Gastroesophageal sphincter (tissue), 3 donors: ENCODE measurements around the gene CDH26.

Experiments used
- POLR2A ChIP-seq, 2 donors: fragments of 450-650 bp; IDR thresholded peaks; one replicate each; pipeline ENCODE4 v1.6.1; 2017; ENCODE audit warnings: antibody characterized with exemption in 2 of 2, mild to moderate bottlenecking in 2 of 2, moderate library complexity in 1 of 2
- POLR2AphosphoS5 ChIP-seq: sonication (generic); formaldehyde crosslinking; IDR thresholded peaks from one replicate; pipeline ENCODE4 v1.6.1; 2017; ENCODE audit warnings: antibody characterized with exemption
- TF ChIP-seq, protein P1 (sequence below), 4 experiments: fragments of 200-600 bp in 2 of 4; fragments of 450-650 bp in 2 of 4; sonication (generic) in 1 of 4; IDR thresholded peaks; one replicate each; pipeline ENCODE4 v1.5.1; 2017 to 2019; ENCODE audit warnings: antibody characterized with exemption in 4 of 4, mild to moderate bottlenecking in 2 of 4, moderate library complexity in 2 of 4

DNA sequence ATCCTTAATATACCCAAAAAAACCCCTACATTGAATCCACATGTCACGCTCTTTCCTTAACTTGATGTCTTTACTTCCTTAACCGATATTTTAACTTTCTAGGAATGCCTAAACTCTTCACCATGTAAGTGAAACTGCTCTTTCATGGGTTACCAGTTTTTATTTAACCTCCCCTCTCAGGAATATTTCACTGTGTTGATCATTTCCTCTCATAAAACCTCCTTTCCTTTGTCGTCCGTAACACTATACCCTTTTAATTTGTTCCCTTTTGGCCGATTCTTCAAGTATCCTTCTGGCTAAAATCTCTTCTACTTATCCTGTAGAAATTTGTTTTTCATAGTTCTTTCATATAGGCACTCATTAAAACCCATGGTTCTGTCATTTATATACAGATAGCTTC, 49.4 kb upstream of the CDH26 start:
- TF ChIP-seq POLR2AphosphoS5 (no peak), POLR2A (IDR thresholded peaks at IDR 0.05) (no peak)
- TF ChIP-seq, protein P1, sequence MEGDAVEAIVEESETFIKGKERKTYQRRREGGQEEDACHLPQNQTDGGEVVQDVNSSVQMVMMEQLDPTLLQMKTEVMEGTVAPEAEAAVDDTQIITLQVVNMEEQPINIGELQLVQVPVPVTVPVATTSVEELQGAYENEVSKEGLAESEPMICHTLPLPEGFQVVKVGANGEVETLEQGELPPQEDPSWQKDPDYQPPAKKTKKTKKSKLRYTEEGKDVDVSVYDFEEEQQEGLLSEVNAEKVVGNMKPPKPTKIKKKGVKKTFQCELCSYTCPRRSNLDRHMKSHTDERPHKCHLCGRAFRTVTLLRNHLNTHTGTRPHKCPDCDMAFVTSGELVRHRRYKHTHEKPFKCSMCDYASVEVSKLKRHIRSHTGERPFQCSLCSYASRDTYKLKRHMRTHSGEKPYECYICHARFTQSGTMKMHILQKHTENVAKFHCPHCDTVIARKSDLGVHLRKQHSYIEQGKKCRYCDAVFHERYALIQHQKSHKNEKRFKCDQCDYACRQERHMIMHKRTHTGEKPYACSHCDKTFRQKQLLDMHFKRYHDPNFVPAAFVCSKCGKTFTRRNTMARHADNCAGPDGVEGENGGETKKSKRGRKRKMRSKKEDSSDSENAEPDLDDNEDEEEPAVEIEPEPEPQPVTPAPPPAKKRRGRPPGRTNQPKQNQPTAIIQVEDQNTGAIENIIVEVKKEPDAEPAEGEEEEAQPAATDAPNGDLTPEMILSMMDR (IDR thresholded peaks at IDR 0.05), result no peak
